Stimulated activated CD4-positive, alpha-beta T cell treated with anti-CD3 and anti-CD28 coated beads, TNF-alpha, amount 100 ng/mL, for 24 hours (primary cell): ENCODE measurements around the gene CXCL12.

Source experiments
- DNase-seq, 3 experiments: peaks; one replicate each; pipeline ENCODE4 v3.0.0-alpha.2; 2020; ENCODE audit warnings: low read depth in 3 of 3

The CXCL12 gene

GRCh38 chr10:44385696-44386441 is 972 bp upstream of the CXCL12 start:
- no peak for DNase-seq

- DNase-seq, result no peak
Observed at GRCh38 chr10:44384601-44385025, 284 bp downstream of the CXCL12 start.

GRCh38 chr10:44383749-44384600 is 922 bp downstream of the CXCL12 start:
- no peak for DNase-seq

GRCh38 chr10:44382981-44383748 is 1.7 kb downstream of the CXCL12 start:
- DNase-seq, result no peak

- DNase-seq, result no peak
Observed at GRCh38 chr10:44382131-44382858, 2.6 kb downstream of the CXCL12 start.

- no peak for DNase-seq
Observed at GRCh38 chr10:44380829-44381600, 3.9 kb downstream of the CXCL12 start.

GRCh38 chr10:44379907-44380306 is 5.0 kb downstream of the CXCL12 start:
- no peak for DNase-seq

- DNase-seq, result no peak
Observed at GRCh38 chr10:44378626-44379025, 6.3 kb downstream of the CXCL12 start.

- no peak for DNase-seq
Observed at GRCh38 chr10:44377651-44378310, 7.1 kb downstream of the CXCL12 start.

GRCh38 chr10:44376472-44377099 is 8.3 kb downstream of the CXCL12 start:
- no peak for DNase-seq

- DNase-seq, result no peak
Observed at GRCh38 chr10:44374155-44374554, 10.7 kb downstream of the CXCL12 start.

GRCh38 chr10:44373341-44373995 is 11.4 kb downstream of the CXCL12 start:
- DNase-seq, result no peak

GRCh38 chr10:44372181-44372580 is 12.7 kb downstream of the CXCL12 start:
- DNase-seq, result no peak

GRCh38 chr10:44370731-44371248 is 14.1 kb downstream of the CXCL12 start:
- no peak for DNase-seq

- DNase-seq, result no peak
Observed at GRCh38 chr10:44369854-44370253, 15.0 kb downstream of the CXCL12 start.

- no peak for DNase-seq
Observed at GRCh38 chr10:44369296-44369695, 15.6 kb downstream of the CXCL12 start.

- DNase-seq, result no peak
Observed at GRCh38 chr10:44368637-44369036, 16.3 kb downstream of the CXCL12 start.

GRCh38 chr10:44366941-44367630 is 17.8 kb downstream of the CXCL12 start:
- DNase-seq, result no peak
